NCI-H82 (cell line): Measurements from ENCODE around the gene OPA1.

Experiments
- DNase-seq: peaks from one replicate; lab custom pipeline; 2025; lab: John Stamatoyannopoulos, UW

Gene OPA1

DNA sequence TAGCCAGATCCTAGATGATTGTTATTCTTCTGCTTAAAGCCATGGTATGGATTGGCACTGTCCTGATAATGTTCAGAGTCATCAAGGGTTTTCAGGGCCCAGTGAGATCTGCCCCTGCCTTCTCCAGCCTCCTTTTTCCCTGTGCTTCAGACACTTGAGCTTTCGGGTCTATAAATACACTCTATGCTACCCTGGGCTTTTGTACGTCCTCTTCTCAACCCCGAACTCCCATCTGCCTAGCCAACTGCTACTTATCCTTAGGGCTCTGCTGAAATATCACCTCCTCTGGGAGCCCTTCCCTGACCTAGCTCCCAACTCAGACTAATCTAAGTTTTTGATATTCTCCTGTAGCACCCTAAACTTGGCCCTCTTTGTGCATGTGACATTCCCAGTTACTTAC, 115.3 kb downstream of the OPA1 start:
- peak; percentile 19 for DNase-seq

DNA sequence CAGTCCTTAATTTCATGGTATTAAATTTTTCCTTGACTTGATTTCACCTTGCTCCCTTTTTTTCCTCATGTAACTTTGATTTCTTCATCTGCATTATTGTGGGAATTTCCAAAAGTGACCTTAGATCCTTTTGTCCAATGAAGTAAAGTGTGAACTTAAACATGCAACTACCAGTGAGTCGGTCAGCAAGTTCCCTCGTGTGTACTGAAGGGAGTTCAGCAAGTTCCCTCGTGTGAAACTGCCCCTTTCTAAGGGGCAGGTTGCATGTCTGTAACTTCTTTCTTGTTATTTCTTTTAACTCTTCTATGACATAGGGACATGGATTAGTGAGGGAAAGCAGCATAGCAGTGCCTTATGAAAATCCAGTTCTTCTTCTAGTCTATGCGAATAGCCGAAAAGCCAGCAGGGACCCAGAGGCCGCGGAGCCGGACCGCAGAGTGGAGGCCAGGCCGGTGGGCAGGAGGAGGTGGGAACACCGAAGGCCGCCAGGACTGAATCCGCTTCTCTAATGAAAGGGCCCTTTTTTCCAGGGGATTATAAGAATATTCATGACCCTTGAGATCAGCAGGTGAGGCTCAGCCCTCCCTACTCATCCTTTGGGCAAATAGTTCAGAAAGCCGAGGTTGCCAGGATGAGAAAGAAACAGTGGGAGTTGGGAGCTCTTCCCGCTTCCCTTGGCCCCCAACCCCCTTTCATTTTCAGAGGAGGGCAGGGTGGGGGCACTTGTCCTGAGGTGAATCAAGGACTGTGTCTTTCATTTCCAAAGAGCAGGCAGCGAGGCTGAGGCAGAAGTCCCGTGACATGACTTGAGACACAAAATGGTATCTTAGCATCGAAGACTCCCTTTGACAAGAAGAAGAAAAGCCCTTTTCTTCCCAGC, 117.5 kb downstream of the OPA1 start:
- DNase-seq: no peak

GRCh38 chr3:193711166-193711485, 118.1 kb downstream of the OPA1 start:
- DNase-seq: no peak

DNA sequence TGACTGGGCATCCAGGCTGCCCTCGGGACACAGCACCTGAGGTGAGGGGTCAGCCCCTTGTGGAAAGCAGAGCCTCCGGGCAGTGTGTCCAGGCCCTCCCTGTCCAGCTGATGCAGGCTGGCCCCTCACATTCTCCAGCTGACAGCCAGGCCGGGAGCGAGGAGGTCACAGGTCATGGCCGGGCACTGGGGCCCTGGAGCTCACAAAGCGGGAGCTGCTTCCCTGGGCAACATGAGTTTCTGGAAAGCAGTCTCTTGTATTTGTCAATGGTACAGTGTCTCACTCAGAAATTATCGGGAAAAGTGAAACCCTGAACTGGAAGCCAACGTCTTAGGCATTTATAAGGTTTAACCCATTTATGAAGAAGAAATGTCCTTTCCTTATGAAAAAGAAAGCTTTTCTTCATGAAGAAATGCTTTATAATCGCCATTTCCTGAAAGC, 118.5 kb downstream of the OPA1 start:
- DNase-seq: no peak

GRCh38 chr3:193711964-193712598, 119.1 kb downstream of the OPA1 start:
- peak; percentile 25 for DNase-seq

GRCh38 chr3:193712938-193713337, 119.9 kb downstream of the OPA1 start:
- DNase-seq: no peak

DNA sequence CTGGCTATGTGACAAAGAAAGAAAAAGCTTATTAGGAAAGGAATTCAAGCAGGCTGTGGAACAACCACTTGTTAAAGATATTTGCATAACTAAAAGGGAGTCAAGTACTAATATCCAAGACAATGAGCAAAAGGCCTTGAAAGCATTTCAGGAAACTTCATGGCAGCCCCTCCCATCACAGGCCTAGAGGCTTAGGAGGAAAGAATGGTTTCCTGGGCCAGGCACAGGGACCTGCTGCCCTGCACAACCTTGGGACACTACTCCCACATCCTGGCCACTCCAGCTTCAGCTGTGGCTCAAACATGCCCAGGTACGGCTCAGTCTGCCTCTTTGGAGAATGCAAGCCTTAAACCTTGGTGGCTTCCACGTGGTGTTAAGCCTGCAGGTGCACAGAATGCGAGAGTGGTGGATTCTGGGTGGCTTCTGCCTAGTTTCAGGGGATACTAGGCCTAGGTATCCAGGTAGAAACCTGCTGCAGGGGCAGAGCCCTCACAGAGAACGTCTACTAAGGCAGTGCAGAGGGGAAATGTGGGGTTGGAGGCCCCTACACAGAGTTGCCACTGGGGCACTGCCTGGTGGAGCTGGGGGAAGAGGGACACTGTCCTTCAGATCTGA, 121.6 kb downstream of the OPA1 start:
- DNase-seq: no peak

GRCh38 chr3:193716150-193716549, 123.1 kb downstream of the OPA1 start:
- no peak for DNase-seq

DNA sequence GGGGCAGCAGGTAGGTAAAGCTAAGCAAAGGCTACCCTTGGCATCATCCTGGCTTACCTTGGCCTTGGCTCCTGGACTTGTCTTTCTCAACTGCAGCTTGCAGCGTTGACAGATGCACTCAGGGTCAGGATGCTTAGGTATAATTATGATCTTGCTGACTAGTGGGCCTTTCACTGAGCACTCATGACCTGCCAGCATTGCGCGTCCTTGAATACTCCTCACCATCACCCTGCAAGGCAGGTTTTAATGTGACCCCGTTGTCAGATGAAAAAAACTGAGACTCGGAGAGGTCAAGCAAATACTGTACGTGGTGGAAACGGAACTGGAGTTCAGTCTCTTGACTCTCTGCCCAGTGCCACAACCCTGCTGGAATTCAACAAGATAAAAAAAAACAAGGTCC, 126.7 kb downstream of the OPA1 start:
- DNase-seq: no peak

DNA sequence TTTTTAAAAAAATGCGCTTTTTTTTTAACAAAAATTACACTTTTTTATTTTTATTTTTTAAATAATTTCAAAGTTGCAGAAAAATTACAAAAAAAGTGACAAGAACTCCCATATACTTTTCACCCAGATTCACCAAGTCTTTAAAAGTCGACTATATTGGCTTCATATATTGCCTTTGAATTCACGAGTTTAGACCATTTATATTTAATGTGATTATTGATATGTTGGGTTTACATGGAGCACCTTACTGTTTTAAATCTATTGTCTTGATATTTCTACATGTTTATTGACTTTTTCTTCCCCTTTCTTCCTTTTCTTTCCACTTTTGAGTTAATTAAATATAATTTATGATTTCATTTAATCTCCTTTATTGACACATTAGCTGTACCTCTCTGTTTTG, 127.2 kb downstream of the OPA1 start:
- DNase-seq: no peak

GRCh38 chr3:193722566-193722965, 129.6 kb downstream of the OPA1 start:
- DNase-seq: no peak

- DNase-seq: no peak
Measured at GRCh38 chr3:193727089-193727488, 134.1 kb downstream of the OPA1 start.

- no peak for DNase-seq
Measured at GRCh38 chr3:193728429-193729087, 135.6 kb downstream of the OPA1 start.

DNA sequence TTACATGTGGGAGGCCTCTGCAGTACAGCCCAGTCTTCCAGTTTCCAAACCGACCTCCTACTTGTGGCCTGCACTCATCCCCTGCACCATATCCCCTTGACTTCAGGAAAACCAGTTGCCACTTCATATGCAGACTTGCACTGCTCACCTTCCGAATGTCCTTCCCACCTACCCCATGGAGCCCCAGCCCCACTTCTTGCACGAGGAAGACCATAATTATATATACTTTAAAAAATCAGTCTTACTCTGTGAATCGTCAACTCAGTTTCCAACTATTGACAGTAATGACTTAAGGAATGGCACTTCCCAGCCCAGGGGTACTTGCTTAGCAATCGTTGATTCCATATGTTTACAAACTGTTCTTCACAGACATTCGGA, 136.1 kb downstream of the OPA1 start:
- DNase-seq: no peak

GRCh38 chr3:193729601-193730000, 136.6 kb downstream of the OPA1 start:
- DNase-seq: no peak

DNA sequence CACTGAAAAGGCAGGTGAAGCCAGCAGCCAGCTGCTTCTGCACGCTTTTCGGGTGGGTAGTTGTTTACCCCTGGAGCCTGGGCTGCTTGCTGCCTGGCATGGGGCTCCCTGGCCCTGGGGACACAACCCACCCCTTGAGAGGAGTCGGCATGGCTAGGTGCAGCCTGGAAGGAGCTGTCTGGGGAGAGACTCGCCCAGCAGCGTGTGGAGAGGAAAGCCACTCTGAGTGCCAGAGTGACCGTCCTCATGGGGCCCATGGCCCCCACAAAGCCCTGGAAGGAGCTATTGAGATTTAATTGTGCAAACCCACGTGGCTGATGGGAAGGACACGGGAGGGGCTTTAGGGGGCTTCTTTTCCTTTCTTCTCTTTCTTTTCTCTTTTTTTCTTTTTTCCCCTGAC, 137.5 kb downstream of the OPA1 start:
- DNase-seq: no peak

- DNase-seq: no peak
Measured at GRCh38 chr3:193730976-193731375, 138.0 kb downstream of the OPA1 start.

GRCh38 chr3:193731656-193732055, 138.6 kb downstream of the OPA1 start:
- no peak for DNase-seq

GRCh38 chr3:193732391-193732790, 139.4 kb downstream of the OPA1 start:
- no peak for DNase-seq

DNA sequence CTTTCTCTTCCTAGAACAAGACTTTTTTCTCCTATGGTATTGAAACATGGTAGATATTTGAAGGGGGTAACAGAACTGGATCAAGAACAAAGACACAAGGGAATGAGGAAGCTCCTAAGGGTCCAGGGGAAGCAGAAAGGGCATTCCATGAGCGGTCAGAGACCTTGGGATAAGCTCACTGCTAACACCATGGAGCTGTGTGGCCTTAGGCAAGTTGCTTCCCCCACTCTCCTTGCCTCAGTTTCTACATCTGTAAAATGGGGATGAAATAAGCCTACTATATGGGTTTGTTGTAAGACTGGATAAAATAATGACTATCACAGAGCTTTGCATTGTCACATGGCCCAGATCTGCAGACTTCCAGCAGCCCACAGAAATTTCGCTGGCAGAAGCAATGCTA, 139.8 kb downstream of the OPA1 start:
- no peak for DNase-seq

DNA sequence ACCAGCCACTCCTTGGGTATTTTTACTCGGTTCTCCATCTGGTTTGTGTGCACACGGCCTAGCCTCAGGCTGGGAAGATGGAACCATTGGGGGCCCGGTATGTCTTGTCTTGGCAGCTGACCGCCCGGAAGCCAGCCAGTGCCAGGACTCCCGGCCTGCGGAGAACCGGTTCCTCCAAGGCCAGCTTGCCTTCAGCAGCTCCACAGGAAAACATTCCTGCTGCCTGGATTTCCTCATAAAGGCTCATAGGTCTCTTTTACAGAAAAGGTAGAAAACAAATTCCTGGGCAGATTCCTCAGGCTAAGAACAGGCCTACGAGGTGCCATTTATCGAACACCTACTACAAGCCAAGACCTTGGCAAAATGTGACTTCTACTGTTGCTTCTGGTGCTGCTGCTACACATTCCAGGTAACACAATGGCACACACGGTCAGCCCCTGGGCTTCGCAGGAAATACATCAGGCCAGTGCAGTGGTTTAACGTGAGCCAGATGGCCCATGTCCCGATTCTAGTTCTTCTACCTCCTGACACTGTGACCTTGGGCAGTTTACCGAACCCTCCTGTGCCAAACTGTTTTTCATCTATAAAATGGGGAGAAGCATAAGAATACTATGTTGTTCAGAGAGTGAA, 141.8 kb downstream of the OPA1 start:
- no peak for DNase-seq

GRCh38 chr3:193735850-193736249, 142.8 kb downstream of the OPA1 start:
- DNase-seq: no peak
